ENCODE results near the gene CCSER1. TPM values are rescaled to one million over a fixed set of nuclear protein-coding genes. Genes with fewer than 3 reads are reported as not detected.

Gene CCSER1
- total and polyA plus RNA-seq, 2 donors (not counting 1 experiment from before 2014, with no cell fraction given) = 10.7 to 39.5 TPM

- Histone ChIP-seq H3K9ac (ENCODE audit: low read length) (no peak overlapping the region), H3K36me3 (replicated peaks in 1 of 2; ENCODE audit: control extremely low read depth in 1 of 2, control insufficient read depth in 1 of 2, extremely low read depth in 1 of 2, insufficient read depth in 2 of 2, low read length in 1 of 2) (no peaks in the 10 kb centered on the region), H3K4me2 (replicated peaks; ENCODE audit: low read depth, low read length, poor library complexity, severe bottlenecking) (no peak overlapping the region), H3K9me3 (ENCODE audit: control extremely low read depth in 1 of 3, control insufficient read depth in 2 of 3, insufficient read depth in 1 of 3, low read length in 2 of 3) (no peaks in the 10 kb centered on the region), H4K20me1 (ENCODE audit: control insufficient read depth, insufficient read depth, low read length, poor library complexity, severe bottlenecking) (peaks cover 13% of the 10 kb centered on the region), H3K79me2 (ENCODE audit: control insufficient read depth, insufficient read depth, low read length) (peaks cover 30% of the 10 kb centered on the region), H3K4me1 (ENCODE audit: control insufficient read depth in 2 of 2, insufficient read depth in 2 of 2, low read length in 2 of 2) (peaks cover 0 to 3% of the 10 kb centered on the region in 2 donors), H3K4me3 (ENCODE audit: control extremely low read depth in 1 of 5, extremely low read depth in 1 of 5, insufficient read depth in 1 of 5, low read depth in 2 of 5, low read length in 4 of 5) (no peak overlapping the region), H3K27me3 (replicated peaks in 1 of 4; ENCODE audit: control extremely low read depth in 1 of 4, control insufficient read depth in 3 of 4, insufficient read depth in 4 of 4, low read length in 3 of 4) (no peaks in the 10 kb centered on the region), H3K27ac (ENCODE audit: low read length in 2 of 2) (no peak overlapping the region), H2AFZ (ENCODE audit: insufficient read depth, low read depth, low read length, poor library complexity, severe bottlenecking) (no peak overlapping the region)
- Mint-ChIP-seq H3K27me3 (no peaks in the 10 kb centered on the region), H3K4me3 (no peak overlapping the region), H3K9me3 (ENCODE audit: insufficient read depth) (no peaks in the 10 kb centered on the region), H3K4me1 (peaks cover 14% of the 10 kb centered on the region), H3K27ac (no peak overlapping the region)
- WGBS (ENCODE audit: insufficient coverage) = 92% methylated on average over 2 of the region's 4 CpGs
- TF ChIP-seq EZH2 (IDR thresholded peaks at IDR 0.05; ENCODE audit: borderline replicate concordance, insufficient read depth, low read depth, low read length, poor library complexity, severe bottlenecking) = no peak
- TF ChIP-seq, protein P1, sequence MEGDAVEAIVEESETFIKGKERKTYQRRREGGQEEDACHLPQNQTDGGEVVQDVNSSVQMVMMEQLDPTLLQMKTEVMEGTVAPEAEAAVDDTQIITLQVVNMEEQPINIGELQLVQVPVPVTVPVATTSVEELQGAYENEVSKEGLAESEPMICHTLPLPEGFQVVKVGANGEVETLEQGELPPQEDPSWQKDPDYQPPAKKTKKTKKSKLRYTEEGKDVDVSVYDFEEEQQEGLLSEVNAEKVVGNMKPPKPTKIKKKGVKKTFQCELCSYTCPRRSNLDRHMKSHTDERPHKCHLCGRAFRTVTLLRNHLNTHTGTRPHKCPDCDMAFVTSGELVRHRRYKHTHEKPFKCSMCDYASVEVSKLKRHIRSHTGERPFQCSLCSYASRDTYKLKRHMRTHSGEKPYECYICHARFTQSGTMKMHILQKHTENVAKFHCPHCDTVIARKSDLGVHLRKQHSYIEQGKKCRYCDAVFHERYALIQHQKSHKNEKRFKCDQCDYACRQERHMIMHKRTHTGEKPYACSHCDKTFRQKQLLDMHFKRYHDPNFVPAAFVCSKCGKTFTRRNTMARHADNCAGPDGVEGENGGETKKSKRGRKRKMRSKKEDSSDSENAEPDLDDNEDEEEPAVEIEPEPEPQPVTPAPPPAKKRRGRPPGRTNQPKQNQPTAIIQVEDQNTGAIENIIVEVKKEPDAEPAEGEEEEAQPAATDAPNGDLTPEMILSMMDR (IDR thresholded peaks at IDR 0.05) = no peak
- ChIA-PET POLR2A (no interaction called here), CTCF (no interaction called here)
- ATAC-seq (ENCODE audit: low read depth) (no peak), DNase-seq (no peak)
- intact Hi-C loops (cut with micrococcal nuclease) = no loop called here
Observed at GRCh38 chr4:90137555-90137954, 10.4 kb downstream of the CCSER1 start.

DNA sequence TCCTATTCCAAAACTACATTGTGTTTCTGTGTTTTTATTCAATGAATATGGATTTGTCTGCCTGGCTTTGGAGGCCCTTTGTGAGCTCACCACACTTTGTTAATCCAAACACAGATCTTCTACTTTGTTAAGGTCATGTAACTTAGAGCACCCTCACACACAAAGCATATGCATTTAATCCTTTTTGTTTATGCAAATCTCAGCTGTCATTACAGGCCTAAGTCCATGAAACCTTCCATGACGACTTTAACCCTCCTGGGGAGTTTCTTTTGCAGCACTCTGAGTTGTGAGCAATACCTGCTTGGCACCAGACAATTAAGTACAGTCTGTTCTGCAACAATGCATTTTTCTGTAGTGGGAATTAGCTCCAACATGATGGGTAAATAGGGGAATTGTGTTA lies 14.9 kb downstream of the CCSER1 start:
- Histone ChIP-seq H2AFZ (ENCODE audit: insufficient read depth, low read depth, low read length, poor library complexity, severe bottlenecking) (no peak overlapping the region), H3K27ac (ENCODE audit: low read length in 2 of 2) (no peak overlapping the region), H3K79me2 (ENCODE audit: control insufficient read depth, insufficient read depth, low read length) (peaks cover 32% of the 10 kb centered on the region), H3K9ac (ENCODE audit: low read length) (no peak overlapping the region), H3K27me3 (replicated peaks in 1 of 4; ENCODE audit: control extremely low read depth in 1 of 4, control insufficient read depth in 3 of 4, insufficient read depth in 4 of 4, low read length in 3 of 4) (no peaks in the 10 kb centered on the region), H4K20me1 (ENCODE audit: control insufficient read depth, insufficient read depth, low read length, poor library complexity, severe bottlenecking) (peaks cover 22% of the 10 kb centered on the region), H3K9me3 (ENCODE audit: control extremely low read depth in 1 of 3, control insufficient read depth in 2 of 3, insufficient read depth in 1 of 3, low read length in 2 of 3) (no peaks in the 10 kb centered on the region), H3K4me1 (ENCODE audit: control insufficient read depth in 2 of 2, insufficient read depth in 2 of 2, low read length in 2 of 2) (no peaks in the 10 kb centered on the region), H3K4me2 (replicated peaks; ENCODE audit: low read depth, low read length, poor library complexity, severe bottlenecking) (no peak overlapping the region), H3K36me3 (replicated peaks in 1 of 2; ENCODE audit: control extremely low read depth in 1 of 2, control insufficient read depth in 1 of 2, extremely low read depth in 1 of 2, insufficient read depth in 2 of 2, low read length in 1 of 2) (no peaks in the 10 kb centered on the region), H3K4me3 (ENCODE audit: control extremely low read depth in 1 of 5, extremely low read depth in 1 of 5, insufficient read depth in 1 of 5, low read depth in 2 of 5, low read length in 4 of 5) (no peak overlapping the region)
- CTCF ChIA-PET = no interaction called here
- WGBS (ENCODE audit: insufficient coverage) = 75% methylated on average over 1 of the region's 1 CpG
- no peak overlapping the region for H3K27ac Mint-ChIP-seq
- intact Hi-C loops (cut with micrococcal nuclease) = no loop called here
- peaks cover 4% of the 10 kb centered on the region for H3K4me1 Mint-ChIP-seq
- ATAC-seq (ENCODE audit: low read depth) (no peak), DNase-seq (no peak)
- no peak overlapping the region for H3K4me3 Mint-ChIP-seq
- POLR2A ChIA-PET = no interaction called here
- H3K9me3 Mint-ChIP-seq (ENCODE audit: insufficient read depth) = no peaks in the 10 kb centered on the region
- no peaks in the 10 kb centered on the region for H3K27me3 Mint-ChIP-seq
- TF ChIP-seq, protein P1 (IDR thresholded peaks at IDR 0.05) = no peak
- TF ChIP-seq EZH2 (IDR thresholded peaks at IDR 0.05; ENCODE audit: borderline replicate concordance, insufficient read depth, low read depth, low read length, poor library complexity, severe bottlenecking) = no peak

Data from B cell (primary cell).